CMK (cell line): ENCODE measurements around the gene ZFR2.
A peak's percentile ranks its signal among the peaks of the same experiment; 100 is the strongest.
"Not testable (repeated sequence)": the region's sequence is repeated elsewhere in the genome, so short reads cannot be mapped to it uniquely, and the experiment has no call there.

Source experiments
- DNase-seq: peaks from one replicate; pipeline ENCODE4 v3.0.0-alpha.2; 2010; ENCODE audit warnings: low read depth

ZFR2 gene

DNA sequence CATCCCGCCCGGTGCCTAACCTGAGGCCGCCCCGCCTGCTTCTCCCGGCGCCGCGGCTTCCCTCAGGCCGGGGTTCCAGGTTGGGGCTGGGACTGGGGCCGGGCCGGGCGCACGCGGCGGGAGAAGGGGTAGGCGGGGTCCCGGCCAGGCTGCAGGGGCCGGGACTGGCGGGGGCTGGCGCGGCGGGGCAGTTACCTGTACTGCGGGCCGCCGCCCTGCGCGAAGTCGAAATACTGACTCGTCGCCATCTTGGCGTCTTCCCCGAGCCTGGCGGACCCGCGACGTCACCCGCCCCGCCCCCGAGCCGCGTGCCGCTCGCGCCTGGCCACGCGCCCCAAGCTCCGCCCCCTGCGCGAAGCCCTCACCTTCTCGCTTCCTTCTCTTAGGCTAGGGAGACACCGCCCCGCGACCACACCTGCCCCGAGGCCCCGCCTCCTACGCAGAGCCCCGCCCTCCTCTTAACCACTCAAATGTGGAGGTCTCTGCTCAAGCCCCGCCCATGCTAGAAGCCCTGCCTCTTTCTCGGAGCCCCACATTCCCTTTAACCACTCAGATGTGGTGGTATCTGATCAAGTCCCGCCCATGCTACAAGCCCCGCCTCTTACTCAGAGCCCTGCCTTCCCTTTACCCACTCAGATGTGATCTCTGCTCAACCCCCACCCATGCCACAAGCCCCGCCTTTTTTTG, at the start of gene ZFR2:
TSS of gene ZFR2 (minus strand) at position 269 of the 687 bp plus-strand sequence. CDS start at position 248, 21 bp downstream.
- DNase-seq, result no peak

DNA sequence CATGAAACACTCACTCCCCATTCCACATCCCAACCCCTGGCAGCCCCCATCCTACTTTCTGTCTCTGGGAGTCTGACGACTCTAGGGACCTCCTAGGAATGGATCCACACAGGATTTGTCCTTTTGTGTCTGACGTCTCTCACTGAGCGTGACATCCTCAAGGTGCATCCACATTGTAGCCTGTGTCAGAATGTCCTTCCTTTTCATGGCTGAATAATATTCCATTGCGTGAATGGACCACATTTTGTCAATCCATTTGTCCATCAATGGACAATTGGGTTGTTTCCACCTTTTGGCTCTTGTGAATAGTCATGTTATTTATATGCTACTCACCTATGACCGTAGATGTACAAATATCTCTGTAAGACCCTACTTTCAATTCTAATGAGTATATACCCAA, 47.2 kb upstream of the ZFR2 start:
- DNase-seq, result no peak

DNA sequence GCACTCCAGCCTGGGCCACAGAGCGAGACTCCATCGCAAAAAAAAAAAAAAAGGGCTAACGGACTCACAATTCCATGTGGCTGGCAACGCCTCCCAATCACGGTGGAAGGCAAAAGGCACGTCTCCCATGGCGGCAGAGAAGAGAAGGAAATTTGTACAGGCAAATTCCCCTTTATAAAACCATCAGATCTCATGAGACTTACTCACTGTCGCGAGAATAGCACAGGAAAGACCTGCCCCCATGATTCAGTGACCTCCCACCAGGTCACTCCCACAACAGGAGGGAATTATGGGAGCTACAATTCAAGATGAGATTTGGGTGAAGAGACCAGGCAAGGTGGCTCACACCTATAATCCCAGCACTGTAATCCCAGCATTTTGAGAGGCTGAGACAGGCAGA, 45.4 kb upstream of the ZFR2 start:
- DNase-seq, result no peak

DNA sequence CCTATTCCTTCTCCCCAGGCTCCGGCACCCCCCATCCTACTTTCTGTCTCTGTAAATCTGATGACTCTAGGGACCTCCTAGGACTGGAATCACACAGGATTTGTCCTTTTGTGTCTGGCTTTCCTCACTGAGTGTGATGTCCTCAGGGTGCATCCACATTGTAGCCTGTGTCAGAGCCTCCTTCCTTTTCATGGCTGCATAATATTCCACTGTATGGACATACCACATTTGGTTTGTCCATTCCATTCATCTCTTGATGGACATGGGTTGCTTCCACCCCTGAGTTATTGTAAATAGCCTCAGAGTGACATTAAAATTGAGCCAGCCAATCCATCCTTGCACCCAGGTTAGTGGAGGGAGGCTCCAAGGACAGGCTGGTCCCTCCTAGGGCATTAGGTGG, 41.3 kb upstream of the ZFR2 start:
- no peak for DNase-seq

DNA sequence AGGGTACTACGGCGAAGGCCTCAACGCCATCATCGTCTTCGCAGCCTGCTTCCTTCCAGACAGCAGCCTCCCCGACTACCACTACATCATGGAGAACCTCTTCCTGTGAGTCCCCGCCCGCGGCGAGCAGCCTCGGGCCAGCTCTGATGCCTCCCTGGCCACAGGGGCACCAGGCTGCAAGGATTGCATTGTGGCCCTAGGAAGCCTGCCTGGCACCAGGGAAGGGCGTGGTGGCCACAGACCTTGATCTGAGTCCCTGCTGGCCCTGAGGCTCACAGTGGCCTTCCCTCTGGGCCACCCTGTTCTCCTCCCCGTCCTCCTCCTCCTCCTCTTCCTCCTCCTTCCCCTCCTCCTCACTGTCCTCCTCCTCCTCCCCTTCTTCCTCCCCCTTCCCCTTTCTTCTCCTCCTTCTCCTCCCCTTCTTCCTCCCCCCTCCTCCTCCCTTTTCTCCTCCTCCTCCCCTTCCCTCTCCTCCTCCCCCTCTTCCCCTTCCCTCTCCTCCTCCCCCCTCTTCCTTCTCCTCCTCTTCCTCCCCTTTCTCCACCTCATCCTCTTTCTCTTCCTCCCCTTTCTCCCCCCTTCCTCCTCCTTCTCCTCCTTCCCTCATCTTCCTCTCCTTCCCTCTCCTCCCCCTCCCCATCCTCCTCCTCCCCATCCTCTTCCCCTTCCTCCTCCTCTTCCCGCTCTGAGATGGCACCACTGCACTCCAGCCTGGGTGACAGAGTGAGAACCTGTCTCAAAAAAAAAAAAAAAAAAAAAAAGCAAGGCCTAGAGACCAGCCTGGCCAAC, 39.6 kb upstream of the ZFR2 start:
- peak; percentile 31 for DNase-seq

DNA sequence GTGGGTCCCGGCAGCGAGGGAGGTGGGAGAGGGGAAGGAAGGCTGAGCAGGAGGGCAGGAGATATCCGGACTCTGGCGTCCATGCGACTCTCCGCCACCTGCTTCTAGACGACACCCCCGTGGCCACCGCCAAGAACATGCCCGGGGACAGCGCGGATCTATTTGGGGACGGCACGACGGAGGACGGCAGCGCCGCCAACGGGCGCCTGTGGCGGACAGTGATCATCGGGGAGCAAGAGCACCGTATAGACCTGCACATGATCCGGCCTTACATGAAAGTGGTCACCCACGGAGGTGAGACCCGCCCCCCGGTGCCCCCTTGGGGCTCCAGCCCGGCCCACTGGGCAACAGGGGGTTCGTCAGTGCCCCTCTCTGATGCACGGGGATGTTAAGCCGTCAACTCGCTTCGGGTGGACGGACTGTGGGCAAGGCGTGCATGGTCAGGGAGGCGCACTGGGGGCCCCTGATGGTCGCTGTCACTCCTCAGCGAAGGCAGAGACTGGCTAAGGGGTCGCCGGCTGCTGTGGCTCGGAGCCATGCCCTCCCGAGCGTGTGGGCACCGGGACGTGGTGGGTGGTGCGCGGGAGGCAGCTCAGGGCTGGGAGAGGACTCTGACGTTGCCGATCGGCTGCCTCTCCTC, 38.9 kb upstream of the ZFR2 start:
- no peak for DNase-seq

DNA sequence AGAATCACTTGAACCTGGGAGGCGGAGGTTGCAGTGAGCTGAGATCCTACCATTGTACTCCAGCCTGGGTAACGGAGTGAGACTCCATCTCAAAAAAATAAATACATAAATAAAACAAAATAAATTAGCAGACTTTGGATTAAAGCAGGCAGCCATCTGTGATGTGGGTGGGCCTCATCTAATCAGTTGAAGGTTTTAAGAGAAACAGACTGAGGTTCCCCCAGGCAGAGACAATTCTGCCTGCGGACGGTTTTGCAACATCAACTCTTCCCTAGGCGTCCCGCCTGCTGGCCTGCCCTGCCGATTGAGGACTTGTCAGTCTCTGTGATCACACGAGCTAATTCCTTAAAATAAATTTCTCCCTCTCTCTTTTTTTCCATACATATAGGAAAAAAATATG, 35.4 kb upstream of the ZFR2 start:
- DNase-seq, result no peak

DNA sequence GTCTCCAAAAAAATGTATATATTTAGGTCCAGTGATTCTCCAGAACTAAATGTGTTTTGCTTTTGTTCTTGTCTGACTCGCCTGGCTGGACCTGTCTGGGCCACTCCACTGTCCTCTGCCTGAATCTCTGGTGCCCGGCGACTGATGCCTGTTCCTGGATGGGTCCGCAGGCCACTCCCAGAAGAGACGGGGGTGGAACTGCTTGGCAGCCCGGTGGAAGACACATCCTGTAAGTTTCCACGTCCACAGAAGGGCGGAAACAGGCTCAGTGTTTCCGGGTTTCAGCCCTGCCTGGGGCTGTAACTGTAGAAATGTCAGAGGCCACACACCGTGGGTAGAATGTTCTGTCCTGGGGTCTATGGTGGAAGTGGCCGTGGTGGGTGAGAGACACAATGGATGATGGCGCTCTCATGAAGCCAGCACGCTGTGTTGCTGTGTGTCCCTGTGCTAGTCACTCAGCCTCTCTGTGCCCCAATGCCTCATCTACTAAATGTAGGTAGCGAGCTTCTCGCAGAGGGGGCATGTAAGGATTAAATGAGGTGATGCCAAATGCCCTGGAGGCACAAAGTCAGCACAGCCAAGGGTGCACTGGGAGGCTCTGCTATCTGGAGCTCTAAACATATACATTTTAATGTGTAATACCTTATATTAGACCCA, 33.6 kb upstream of the ZFR2 start:
- no peak for DNase-seq

DNA sequence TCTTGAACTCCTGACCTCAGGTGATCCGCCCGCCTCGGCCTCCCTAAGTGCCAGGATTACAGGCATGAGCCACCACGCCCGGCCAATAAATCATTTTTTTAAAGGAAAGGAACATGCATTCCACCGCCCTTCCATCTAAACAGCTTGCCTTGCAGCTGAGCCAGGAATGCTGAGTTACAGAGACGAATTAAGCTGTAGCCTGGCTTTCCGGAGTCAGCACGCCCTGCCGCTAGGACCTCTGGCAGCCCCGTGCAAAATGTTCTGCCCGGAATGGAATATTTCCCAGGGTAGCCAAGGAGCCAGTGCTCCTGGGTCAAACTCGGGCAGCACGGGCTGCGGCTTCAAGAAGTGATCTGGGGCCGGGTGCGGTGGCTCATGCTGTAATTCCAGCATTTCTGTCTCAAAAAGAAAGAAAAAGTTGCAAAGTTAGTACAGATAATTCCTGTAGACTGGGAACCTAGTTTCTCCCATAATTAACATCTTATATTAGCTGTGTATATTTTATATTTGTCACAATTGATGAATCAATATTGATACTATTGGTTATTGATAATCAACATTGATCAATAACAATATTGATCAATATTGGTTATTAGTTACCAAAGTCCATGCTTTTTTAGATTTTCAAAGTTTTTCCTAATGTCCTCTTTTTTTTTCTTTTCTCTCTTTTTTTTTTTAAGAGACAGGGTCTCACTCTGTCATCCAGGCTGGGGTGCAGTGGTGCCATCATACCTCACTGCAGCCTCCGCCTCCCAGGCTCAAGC, 30.9 kb upstream of the ZFR2 start:
- DNase-seq, result no peak

DNA sequence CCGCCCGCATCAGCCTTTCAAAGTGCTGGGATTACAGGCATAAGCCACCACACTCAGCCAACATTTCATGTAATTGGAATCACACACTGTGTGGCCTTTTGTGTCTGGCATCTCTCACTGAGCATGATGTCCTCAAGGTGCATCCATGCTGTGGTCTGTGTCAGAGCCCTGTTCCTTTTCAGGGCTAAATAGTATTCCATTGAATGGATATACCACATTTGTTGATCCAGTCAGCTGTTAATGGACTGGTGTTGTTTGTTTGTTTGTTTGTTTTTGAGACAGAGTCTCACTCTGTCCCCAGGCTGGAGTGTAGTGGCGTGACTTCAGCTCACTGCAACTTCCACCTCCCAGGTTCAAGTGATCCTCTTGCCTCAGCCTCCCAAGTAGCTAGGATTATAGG, 29.6 kb upstream of the ZFR2 start:
- no peak for DNase-seq

DNA sequence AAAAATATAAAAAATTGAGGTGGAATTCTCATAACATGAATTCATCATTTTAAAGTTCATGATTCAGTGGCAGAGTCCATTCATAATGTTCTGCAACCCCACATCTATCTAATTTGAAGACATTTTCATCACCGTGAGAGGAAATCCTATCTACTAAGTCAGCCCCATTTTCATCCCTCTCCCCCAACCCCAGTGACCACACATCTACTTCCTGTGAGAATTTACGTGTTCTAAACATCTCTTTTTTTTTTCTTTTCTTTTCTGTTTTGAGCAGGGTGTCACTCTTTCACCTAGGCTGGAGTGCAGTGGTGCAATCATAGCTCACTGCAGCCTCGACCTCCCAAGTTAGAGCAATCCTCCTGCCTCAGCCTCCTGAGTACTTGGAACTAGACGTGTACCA, 29.1 kb upstream of the ZFR2 start:
- DNase-seq, result no peak

DNA sequence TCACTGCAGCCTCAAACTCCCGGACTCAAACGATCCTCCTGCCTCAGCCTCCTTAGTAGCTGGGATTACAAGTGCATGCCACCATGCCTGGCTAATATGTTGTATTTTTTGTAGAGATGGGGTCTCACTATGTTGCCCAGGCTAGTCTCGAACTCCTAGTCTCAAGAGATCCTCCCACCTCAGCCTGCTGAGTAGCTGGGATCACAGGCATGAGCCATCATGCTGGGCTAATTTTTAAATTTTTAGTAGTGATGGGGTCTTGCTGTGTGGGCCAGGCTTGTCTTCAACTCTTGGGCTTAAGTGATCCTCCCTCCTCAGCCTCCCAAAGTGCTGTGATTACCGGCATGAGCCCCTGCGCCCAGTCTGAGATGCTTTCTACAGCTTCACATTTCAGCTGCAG, 26.9 kb upstream of the ZFR2 start:
- no peak for DNase-seq

DNA sequence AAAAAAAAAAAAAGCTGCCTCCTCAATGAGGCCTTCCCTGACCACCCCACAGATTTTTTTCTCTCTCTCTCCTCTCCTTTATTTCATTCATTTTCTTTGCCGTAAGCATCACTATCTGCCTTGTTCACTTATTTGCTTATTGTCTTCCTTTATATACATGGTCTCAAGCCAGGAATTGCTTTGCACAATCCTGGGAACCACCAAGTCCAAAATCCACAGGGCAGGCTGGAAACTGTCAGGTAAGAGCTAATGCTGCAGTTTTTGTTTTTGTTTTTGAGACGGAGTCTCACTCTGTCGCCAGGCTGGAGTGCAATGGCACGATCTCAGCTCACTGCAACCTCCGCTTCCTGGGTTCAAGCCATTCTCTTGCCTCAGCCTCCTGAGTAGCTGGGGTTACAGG, 26.1 kb upstream of the ZFR2 start:
- not testable (repeated sequence) for DNase-seq

DNA sequence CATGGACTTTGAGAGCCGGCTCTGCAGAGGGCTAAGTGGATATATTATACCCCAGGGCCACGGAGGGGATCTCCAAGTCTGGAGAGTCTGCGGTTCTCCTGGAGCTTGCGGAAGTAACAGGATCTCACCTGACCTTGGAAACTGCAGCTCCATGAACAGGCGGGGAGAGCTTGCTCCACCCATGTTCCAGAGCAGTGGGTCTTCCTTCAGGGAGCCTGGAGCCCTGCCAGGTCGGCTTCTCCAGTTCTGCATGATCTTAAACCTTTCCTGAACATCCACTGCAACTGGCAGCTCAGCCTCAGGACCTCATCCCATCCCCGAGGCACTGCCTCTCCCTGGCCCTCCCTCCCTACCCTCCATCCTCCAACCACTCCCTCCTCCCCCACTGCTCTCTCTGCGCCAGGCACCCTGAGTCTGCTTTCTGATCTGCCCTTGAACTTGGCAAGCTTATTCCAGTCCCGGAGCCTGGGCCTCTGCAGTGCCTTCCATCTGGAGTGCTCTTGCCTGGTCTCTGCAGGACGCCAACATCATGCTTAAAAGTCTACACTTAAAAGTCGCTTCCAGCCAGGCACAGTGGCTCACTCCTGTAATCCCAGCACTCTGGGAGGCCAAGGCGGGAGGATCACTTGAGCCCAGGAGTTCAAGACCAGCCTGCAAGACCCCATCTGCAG, 24.8 kb upstream of the ZFR2 start:
- DNase-seq, result no peak

DNA sequence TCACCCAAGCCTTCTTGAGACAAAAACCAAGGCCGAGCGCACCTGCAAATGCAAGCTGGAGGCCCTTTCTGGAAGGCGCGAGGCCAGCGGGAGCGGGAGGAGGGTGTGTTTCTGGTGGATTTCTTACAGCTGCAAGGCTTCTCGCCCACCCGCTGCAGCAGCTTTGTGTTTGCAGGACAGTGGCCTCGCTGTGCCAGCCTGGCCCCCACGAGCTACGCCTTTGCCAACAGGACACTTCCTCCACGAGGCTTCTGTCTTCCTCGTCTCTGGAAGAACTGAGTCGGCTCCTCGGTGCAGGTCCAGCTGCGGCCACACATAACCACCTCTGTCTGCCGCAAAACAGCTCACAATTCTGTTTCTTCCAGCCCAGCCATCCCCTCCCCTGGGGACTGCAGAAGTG, 21.8 kb upstream of the ZFR2 start:
- DNase-seq, result no peak

DNA sequence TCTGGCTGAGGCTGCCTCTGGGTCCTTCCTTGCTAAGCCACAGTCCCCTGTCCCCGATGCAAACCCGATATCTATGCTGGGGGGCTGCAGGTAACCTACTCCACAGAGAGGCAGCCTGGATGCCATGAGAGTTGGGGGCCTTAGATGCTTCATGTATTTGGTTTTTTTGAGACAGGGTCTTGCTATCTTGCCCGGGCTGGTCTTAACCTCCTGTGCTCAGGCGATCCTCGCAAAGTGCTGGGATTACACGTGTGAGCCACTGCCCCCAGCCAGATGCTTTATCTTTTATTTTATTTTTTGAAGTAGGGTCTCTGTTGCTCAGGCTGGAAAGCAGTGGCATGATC, 13.2 kb upstream of the ZFR2 start:
- DNase-seq, result no peak

DNA sequence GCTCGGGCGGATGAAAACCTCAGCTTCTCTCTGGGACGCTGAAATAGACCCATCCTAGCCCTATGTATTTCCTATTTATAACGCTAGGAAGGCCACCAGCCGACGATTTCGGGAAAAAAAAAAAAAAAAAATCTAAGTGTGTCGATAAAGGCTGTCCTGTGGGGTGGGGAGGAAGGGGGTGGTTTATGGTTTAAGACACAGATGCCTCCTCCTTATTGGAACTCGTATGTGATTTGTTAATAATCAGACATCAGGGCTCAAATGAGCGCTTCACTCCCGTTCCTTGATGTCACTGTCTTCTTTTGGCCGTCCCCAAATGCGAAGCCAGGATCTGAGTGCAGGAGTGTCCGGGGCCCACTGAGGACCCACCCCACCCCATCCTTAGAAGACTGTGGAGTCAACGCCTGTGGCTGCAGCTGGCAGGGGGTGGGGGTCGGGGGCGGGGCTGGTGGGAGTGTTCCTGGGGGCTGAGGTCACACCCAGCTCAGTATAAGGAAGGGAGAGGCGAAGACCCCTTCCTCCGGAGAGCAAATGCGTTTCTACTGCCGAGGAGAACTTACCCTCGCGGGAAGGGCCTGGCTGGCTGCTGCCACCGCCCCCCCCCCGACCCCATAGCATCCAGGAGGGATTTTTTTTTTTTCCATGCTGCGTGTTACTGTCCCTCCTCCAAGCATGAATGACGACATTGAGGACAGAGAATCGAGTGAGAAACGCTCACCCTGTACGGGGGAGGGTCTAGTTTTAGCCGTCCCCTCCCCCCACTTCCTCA, 12.6 kb upstream of the ZFR2 start:
- peak; percentile 29 for DNase-seq

DNA sequence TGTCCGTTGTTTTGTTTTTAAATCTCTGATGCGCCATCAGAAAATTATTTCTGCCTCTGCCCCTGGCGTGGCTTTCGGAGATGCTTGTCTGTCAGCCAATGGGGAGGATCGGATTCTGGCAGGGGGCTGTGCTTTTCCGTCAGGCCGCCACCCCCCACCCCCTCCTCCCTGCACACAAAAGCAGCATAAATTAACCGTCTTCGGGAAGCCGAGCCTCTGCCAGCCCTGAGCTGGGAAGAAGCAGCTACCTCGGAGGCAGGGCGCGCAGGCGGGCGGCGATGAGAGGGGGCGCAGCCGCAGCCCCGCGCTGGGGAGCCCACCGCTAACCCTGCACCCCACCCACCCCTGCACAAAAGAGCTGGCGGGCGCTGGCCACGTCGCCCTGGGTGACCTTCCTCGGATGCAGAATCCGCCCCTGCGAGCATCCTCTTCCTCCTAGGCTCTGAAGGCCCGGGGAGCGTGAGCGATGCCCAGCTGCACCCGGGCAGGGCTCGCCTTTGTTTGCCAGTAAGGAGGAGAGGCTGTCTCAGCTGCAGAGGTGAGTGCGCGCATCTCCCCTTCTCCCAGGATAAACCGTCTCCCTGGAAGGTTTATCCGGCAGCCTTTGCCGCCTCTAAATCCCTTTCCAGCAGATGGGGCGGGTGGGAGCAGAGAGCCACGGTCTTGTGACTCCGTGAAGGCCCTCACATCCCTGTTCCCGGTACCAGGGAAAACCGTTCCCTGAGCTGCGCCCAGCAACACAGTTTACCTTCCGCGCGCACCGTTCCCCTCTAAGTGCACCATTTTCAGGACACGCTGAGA, 11.8 kb upstream of the ZFR2 start, which contains the start of gene ATCAY:
TSS of gene ATCAY (plus strand) at position 215 of the 801 bp plus-strand sequence. CDS start 5,083 bp downstream, outside the sequence.
- no peak for DNase-seq

DNA sequence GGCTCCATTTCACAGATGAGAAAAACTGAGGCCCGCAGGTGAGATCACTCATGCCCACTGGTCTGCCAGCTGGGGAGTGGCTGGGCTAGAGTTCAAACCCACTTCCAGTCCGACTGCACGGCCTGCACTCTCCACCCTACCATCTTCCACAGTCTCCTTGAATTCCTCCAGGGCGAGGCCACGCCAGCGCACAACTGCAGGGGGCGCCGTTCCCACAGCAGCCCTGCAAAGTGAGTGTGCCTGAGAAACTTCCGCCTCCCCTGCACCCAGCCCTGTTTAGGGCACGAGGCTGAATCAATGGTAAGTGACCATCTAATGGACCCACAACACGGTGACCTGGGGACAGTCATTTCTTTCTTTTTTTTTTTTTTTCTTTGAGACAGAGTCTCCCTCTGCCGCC, 10.8 kb upstream of the ZFR2 start:
- DNase-seq, result no peak

DNA sequence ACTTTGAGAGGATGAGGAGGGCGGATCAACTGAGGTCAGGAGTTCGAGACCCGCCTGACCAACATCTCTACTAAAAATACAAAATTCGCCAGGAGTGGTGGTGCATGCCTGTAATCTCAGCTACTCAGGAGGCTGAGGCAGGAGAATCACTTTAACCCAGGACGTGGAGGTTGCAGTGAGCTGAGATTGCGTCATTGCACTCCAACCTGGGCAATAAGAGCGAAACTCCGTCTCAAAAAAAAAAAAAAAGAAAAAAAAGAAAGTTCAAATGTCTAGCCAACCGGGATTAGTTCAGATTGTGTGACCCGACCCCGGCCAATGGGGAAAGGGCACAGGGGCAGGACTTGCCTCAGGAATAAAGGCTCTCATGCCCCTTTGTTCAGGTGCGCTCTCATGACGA, 5.9 kb upstream of the ZFR2 start:
- not testable (repeated sequence) for DNase-seq
